ENCODE results near the gene TMF1.

Gene TMF1

DNA sequence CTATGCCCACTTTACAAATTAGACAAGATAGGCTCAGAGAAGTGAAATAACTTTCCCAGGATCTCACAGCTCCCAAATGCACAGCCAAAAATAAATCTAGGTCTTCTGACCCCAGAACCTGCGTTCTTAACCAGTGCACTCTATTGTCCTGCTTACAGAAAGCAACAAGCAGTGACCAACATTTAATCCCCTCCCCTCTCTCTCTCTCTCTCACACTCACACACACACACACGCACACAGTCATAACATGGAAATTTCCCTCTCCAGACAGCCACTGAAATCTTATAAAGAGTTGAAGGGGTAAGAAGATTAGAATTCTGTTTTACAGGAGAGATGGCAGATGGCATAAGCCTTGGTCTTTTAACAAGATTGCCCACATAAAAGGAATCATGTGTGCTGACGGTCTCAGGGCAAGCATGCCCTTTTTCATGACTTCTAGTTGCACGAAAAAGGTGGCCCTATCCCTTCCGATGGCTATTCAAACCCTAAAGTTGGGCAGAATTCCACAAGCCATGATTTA lies 68.1 kb downstream of the TMF1 start:
- DNase-seq (ENCODE audit: low read depth): no peak

DNA sequence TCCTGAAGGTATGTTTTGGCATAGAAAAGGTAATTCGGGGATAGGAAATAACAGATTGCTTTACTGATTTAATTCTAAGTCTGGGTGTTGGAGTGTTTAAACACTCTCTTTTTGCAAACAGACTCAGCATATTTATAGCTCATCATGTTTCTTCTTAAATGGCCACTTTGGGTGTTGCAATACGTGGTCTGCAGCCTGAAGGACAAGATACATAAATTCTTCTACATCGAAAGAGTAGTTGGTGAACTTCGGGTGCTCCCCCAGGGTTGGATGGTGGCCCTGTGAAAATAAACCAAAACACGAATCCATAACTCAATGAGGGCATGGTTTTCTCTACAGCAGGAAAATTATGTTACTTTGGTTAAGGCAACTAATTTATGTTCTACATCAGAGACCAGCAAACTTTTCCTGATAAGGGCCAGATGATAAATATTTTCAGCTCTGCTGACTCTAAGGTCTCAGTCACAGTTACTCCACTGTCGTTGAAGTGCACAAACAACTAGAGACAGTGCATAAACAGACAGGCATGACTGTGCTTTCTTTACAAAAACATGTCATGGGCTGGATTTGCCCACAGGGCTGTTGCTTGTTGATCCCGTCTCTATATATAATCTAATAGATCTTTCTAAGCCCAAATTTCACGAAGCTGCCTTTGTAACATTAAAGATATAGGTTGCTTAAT lies 74.5 kb downstream of the TMF1 start:
- no peak for DNase-seq (ENCODE audit: low read depth)

DNA sequence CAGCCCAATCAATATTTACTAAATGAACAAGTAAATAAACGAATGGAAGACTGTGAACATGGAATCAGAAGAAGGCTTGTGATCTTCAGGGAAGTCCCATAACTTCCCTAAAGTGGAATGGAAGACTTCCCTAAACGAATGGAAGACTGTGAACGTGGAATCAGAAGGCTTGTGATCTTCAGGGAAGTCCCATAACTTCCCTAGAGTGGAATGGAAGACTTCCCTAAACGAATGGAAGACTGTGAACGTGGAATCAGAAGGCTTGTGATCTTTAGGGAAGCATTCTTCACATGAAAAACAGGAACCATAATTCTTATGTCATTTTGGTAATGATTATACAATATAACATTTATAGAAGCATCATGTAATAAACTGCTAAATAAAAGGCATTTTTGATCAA lies 77.4 kb downstream of the TMF1 start:
- no peak for DNase-seq (ENCODE audit: low read depth)

DNA sequence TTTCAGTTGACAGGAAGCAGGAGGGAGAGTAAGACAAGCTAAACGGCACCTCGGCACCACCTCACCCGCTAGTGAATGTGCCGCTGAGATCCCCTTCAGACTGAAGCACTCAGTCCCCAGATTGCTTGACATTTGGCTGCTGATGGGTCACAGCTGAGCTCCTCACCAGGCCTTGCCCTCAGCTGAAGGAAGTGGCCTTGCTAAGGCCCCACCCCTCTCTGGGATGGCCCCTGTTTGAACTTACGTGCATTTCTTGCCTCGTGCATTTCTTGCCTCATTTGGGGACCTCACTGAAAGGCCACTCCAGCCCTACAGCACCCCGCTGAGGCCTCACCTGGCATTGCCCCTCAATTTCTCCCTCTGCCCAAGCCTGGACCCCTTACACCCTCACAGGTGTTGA lies 78.5 kb downstream of the TMF1 start:
- DNase-seq (ENCODE audit: low read depth): no peak

DNA sequence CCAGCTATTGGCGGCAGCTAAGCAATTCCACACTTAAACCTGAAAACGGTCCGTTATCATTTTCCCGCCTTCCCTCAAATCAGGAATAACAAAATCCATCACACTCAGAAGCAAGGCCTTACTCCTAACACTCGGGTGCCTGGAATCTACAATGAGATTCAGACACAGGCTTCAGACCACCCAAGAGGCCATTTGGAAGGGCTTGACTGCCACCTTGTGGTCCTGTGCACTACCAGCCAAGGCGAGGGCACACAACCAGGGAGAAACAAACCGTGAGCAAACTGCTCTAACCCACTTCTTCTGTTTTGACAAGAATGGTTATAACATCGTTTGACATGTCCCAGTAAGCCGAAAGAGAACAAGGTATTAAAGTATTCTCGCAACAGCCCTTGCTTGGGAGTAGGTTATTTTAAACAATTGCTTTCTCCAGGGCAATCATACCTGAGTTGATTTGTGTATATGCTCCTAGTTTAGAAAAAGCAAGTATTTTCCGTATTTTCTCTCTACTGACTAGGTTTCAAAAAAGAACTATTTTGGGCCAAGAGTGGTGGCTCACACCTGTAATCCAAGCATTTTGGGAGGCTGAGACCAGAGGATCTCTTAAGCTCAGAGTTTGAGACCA lies 79.7 kb downstream of the TMF1 start:
- DNase-seq (ENCODE audit: low read depth): no peak
